GM12878 (cell line): ENCODE results near the gene TMEM266. TPM values are rescaled to one million over a fixed set of nuclear protein-coding genes. Genes with fewer than 3 reads are reported as not detected.

Experiments
- ASH2L ChIP-seq: fragments of 300-600, 200-600 bp; sonication (generic); IDR thresholded peaks from 2 replicates; pipeline ENCODE4 v1.6.1; 2017; ENCODE audit warnings: low read depth, mild to moderate bottlenecking, borderline replicate concordance
- BHLHE40 ChIP-seq, 2 experiments: fragments of 450-650 bp in 1 of 2; IDR thresholded peaks; 2 replicates each; pipeline ENCODE4 v1.6.1; 2011 to 2017; ENCODE audit warnings: low read depth in 2 of 2, borderline replicate concordance in 1 of 2, improper control_type of control experiment in 1 of 2, low read length in 1 of 2, mild to moderate bottlenecking in 1 of 2
- CEBPB ChIP-seq, 2 experiments: fragments of 150-350 bp in 1 of 2; IDR thresholded peaks; 2 replicates each; pipeline ENCODE4 v1.6.1; 2012 to 2014; ENCODE audit warnings: low read depth in 2 of 2, low read length in 2 of 2, borderline replicate concordance in 1 of 2, inconsistent platforms in 1 of 2
- CREB1 ChIP-seq: IDR thresholded peaks from 2 replicates; pipeline ENCODE4 v1.6.1; 2012; ENCODE audit warnings: low read depth, mild to moderate bottlenecking, inconsistent platforms
- CUX1 ChIP-seq: IDR thresholded peaks from 2 replicates; pipeline ENCODE4 v1.6.1; 2012; ENCODE audit warnings: improper control_type of control experiment, low read depth, low read length; ENCODE audit not compliant: insufficient replicate concordance
- ETV6 ChIP-seq, 2 experiments: fragments of 450-650 bp in 1 of 2; IDR thresholded peaks in 1 of 2; conservative IDR thresholded peaks in 1 of 2; 2 replicates each; pipeline ENCODE4 v1.6.1; 2014; ENCODE audit warnings: antibody characterized with exemption in 1 of 2, borderline replicate concordance in 1 of 2, low read depth in 1 of 2, mild to moderate bottlenecking in 1 of 2, moderate library complexity in 1 of 2
- HDAC2 ChIP-seq: fragments of 200-600 bp; sonication (generic); IDR thresholded peaks from 2 replicates; pipeline ENCODE4 v1.6.1; 2017
- KAT2A ChIP-seq: conservative IDR thresholded peaks from 2 replicates; pipeline ENCODE4 v1.6.1; 2011; ENCODE audit warnings: low read depth, low read length; ENCODE audit not compliant: control insufficient read depth
- MTA3 ChIP-seq: IDR thresholded peaks from 2 replicates; pipeline ENCODE4 v1.6.1; 2012; ENCODE audit warnings: low read length, inconsistent platforms, borderline replicate concordance
- MXI1 ChIP-seq: fragments of 150-350 bp; IDR thresholded peaks from 2 replicates; pipeline ENCODE4 v1.6.1; 2011; ENCODE audit warnings: low read depth, mild to moderate bottlenecking, inconsistent platforms, low read length, improper control_type of control experiment
- NFIC ChIP-seq: IDR thresholded peaks from 2 replicates; pipeline ENCODE4 v1.6.1; 2012; ENCODE audit warnings: low read depth, mild to moderate bottlenecking, inconsistent platforms, low read length, moderate library complexity
- NFYB ChIP-seq: IDR thresholded peaks from 2 replicates; pipeline ENCODE4 v1.6.1; 2011; ENCODE audit warnings: low read depth, mild to moderate bottlenecking, low read length, improper control_type of control experiment, moderate library complexity; ENCODE audit not compliant: insufficient read depth
- PAX5 ChIP-seq: IDR thresholded peaks from 2 replicates; pipeline ENCODE4 v1.6.1; 2011; ENCODE audit warnings: low read depth, low read length, borderline replicate concordance
- POLR2AphosphoS2 ChIP-seq: IDR thresholded peaks from 2 replicates; pipeline ENCODE4 v1.6.1; 2011; ENCODE audit warnings: low read depth, mild to moderate bottlenecking, low read length, improper control_type of control experiment, moderate library complexity
- RAD51 ChIP-seq: fragments of 450-650 bp; IDR thresholded peaks from 2 replicates; pipeline ENCODE4 v1.6.1; 2016; ENCODE audit warnings: moderate library complexity, mild to moderate bottlenecking, inconsistent platforms
- RUNX3 ChIP-seq: IDR thresholded peaks from 2 replicates; pipeline ENCODE4 v1.6.1; 2012; ENCODE audit warnings: low read length, inconsistent platforms
- SIX5 ChIP-seq: IDR thresholded peaks from 2 replicates; pipeline ENCODE4 v1.6.1; 2011; ENCODE audit warnings: mild to moderate bottlenecking, low read depth, low read length, moderate library complexity; ENCODE audit not compliant: severe bottlenecking
- SP1 ChIP-seq: IDR thresholded peaks from one replicate; pipeline ENCODE4 v1.6.1; 2011; ENCODE audit warnings: low read depth, low read length
- STAT3 ChIP-seq: IDR thresholded peaks from 2 replicates; pipeline ENCODE4 v1.6.1; 2011; ENCODE audit warnings: low read depth, low read length, improper control_type of control experiment
- TBL1XR1 ChIP-seq: IDR thresholded peaks from 2 replicates; pipeline ENCODE4 v1.6.1; 2012; ENCODE audit warnings: low read depth, low read length, improper control_type of control experiment
- TCF12 ChIP-seq: IDR thresholded peaks from 2 replicates; pipeline ENCODE4 v1.6.1; 2011; ENCODE audit warnings: low read depth, mild to moderate bottlenecking, low read length
- TCF7 ChIP-seq: IDR thresholded peaks from 2 replicates; pipeline ENCODE4 v1.6.1; 2014; ENCODE audit warnings: antibody characterized with exemption, borderline replicate concordance
- YY1 ChIP-seq: IDR thresholded peaks from 2 replicates; pipeline ENCODE4 v1.6.1; 2011; ENCODE audit warnings: low read depth, mild to moderate bottlenecking, low read length
- ZNF24 ChIP-seq: fragments of 450-650 bp; IDR thresholded peaks from 2 replicates; pipeline ENCODE4 v1.6.1; 2017; ENCODE audit warnings: antibody characterized with exemption, mild to moderate bottlenecking
- polyA plus RNA-seq, 11 experiments: library from polyadenylated mRNA; depleted of rRNA in 4 of 11; unstranded in 6 of 11; stranded (reverse) in 5 of 11; fragments of >200 nt; fragmentation: Nextera tagmentation in 4 of 11; fragmentation: Illumina TruSeq in 1 of 11; extraction: Ambion mirVana in 4 of 11; extraction: Trizol in 1 of 11; gene quantifications; 1 replicate in 1 of 11; 2 replicates in 10 of 11; pipeline versions ENCODE4 v1.2.1 to v1.2.3, GENCODE V29; 2011 to 2016; ENCODE audit warnings: inconsistent platforms in 2 of 11, missing spikeins in 2 of 11, low read depth in 1 of 11
- total RNA-seq, 4 experiments: library from RNA; depleted of rRNA in 3 of 4; stranded (reverse); fragments of >200 nt in 3 of 4; fragmentation: Illumina TruSeq in 1 of 4; extraction: Trizol in 1 of 4; gene quantifications; 2 replicates each; pipeline versions ENCODE4 v1.2.1 to v1.2.3, GENCODE V29; 2013 to 2021

TMEM266 gene
- total and polyA plus RNA-seq, 10 of the 15 experiments (the other 5 are each of a cell fraction or from before 2014, with no cell fraction given): 0.11 to 0.70 (median 0.39) TPM

GRCh38 chr15:76181705-76182107 is 121.9 kb downstream of the TMEM266 start (continued):
- TF ChIP-seq TCF12 (peak; percentile 58; the same call in 1 of the 2 replicates), RUNX3 (peak; percentile 99), RAD51 (no peak), CEBPB (IDR thresholded peaks at IDR 0.05; ENCODE audit: borderline replicate concordance in 1 of 2, low read depth in 2 of 2, low read length in 2 of 2) (no peak), PAX5 (peak; percentile 93; the same call in 1 of the 2 replicates), YY1 (peak; percentile 63), ETV6 (conservative IDR thresholded peaks at IDR 0.05 in 1 of 2, IDR thresholded peaks at IDR 0.05 in 1 of 2; ENCODE audit: borderline replicate concordance in 1 of 2, low read depth in 1 of 2) (peak in 1 of 2 experiments; percentile 61; a peak in 1 of 4 replicates), ZNF24 (no peak), CUX1 (peak; percentile 28), MXI1 (peak; percentile 48; the same call in 1 of the 2 replicates), CREB1 (peak; percentile 82), SP1 (peak; percentile 34), STAT3 (0 out of 2 replicates have a peak, but pooled peaks have one; percentile 58), SIX5 (no peak), NFYB (no peak), MTA3 (peak; percentile 75; the same call in 1 of the 2 replicates), TCF7 (peak; percentile 92), KAT2A (no peak), HDAC2 (no peak), BHLHE40 (IDR thresholded peaks at IDR 0.05; ENCODE audit: borderline replicate concordance in 1 of 2, low read depth in 2 of 2, low read length in 1 of 2) (peak; percentile 43 to 61; a peak in 3 of 4 replicates), NFIC (peak; percentile 82; the same call in 1 of the 2 replicates), ASH2L (no peak), POLR2AphosphoS2 (no peak), TBL1XR1 (peak; percentile 79; the same call in 1 of the 2 replicates)
